Astrocyte of the cerebellum (primary cell): ENCODE results near the gene RTN4.

Source experiments
- DNase-seq: peaks from one replicate; pipeline ENCODE4 v3.0.0-alpha.2; 2011; ENCODE audit warnings: low read depth
- H3K4me3 ChIP-seq: 2 replicates; pipeline ENCODE4 v1.5.1; 2011; ENCODE audit warnings: mild to moderate bottlenecking, low read depth, low read length, moderate library complexity
- in situ Hi-C: cut with HindIII; loops from 2 replicates; pipeline ENCODE4 v1.10.0; 2017; ENCODE audit warnings: low sequenced_read_pairs
- TF ChIP-seq, protein P1 (sequence below): IDR thresholded peaks from 2 replicates; pipeline ENCODE4 v1.5.1; 2012; ENCODE audit warnings: low read length, low read depth, moderate library complexity, mild to moderate bottlenecking; ENCODE audit errors: missing control alignments

Gene RTN4

DNA sequence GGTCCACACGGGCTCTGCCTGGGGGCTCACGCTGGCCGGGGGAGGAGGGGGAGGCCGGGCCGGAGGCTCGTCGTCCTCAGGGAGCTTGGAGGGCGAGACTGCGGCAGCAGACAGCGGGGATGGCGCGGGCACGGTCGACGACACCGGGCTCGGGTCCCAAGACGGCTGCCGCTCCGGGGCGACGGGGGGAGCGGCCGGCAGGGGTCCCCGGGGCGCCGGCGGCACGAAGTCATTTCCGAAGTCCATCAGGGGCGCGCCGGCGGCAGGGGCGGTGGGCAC, 491 bp downstream of the RTN4 start:
- in situ Hi-C loops, result no loop called here
- DNase-seq, result no peak
- TF ChIP-seq, protein P1, sequence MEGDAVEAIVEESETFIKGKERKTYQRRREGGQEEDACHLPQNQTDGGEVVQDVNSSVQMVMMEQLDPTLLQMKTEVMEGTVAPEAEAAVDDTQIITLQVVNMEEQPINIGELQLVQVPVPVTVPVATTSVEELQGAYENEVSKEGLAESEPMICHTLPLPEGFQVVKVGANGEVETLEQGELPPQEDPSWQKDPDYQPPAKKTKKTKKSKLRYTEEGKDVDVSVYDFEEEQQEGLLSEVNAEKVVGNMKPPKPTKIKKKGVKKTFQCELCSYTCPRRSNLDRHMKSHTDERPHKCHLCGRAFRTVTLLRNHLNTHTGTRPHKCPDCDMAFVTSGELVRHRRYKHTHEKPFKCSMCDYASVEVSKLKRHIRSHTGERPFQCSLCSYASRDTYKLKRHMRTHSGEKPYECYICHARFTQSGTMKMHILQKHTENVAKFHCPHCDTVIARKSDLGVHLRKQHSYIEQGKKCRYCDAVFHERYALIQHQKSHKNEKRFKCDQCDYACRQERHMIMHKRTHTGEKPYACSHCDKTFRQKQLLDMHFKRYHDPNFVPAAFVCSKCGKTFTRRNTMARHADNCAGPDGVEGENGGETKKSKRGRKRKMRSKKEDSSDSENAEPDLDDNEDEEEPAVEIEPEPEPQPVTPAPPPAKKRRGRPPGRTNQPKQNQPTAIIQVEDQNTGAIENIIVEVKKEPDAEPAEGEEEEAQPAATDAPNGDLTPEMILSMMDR, result no peak

DNA sequence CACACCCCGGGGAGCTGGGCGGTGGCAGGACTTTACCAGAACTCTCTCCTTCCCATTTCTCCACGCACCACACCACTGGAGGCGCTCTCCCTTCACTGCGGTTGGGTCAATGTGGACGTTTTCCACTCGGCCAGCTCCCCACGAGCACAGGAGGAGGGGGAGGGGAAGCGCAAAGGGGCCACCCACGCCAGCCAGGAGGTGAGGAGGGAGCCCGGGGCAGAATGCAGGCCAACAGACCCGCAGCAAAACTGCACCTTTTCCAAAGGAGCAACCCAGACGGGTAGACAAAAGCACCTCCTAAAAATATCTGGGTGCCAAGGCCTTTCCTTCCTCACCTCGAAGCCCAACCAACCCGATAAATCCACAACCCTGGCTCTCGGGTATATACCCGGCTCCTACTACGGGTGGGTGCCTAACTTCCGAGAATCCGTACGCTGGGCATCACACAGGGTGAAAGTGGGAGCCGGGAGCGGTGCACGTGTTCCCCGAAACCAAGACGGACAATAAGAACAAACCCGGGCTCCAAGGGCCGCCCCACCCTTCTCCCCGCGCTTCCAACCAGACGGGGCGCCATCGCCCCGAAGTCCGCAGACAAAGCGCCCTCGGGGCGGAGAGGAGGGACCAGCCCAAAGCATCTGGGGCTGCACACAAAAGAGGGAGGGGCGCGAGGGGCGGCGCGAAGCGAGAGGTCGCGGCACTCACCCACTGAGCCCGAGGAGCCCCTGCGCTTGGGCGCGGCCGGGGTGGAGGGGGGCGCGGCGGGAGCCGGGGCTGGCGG, 1.0 kb downstream of the RTN4 start:
- DNase-seq, result peak; percentile 61
- TF ChIP-seq, protein P1, result peak; percentile 82
- H3K4me3 ChIP-seq, result peak overlapping the region; percentile 91
- in situ Hi-C loops, result no loop called here

More for the DNA sequence above, 491 bp downstream of the RTN4 start:
- H3K4me3 ChIP-seq, result peak overlapping the region; percentile 91

DNA sequence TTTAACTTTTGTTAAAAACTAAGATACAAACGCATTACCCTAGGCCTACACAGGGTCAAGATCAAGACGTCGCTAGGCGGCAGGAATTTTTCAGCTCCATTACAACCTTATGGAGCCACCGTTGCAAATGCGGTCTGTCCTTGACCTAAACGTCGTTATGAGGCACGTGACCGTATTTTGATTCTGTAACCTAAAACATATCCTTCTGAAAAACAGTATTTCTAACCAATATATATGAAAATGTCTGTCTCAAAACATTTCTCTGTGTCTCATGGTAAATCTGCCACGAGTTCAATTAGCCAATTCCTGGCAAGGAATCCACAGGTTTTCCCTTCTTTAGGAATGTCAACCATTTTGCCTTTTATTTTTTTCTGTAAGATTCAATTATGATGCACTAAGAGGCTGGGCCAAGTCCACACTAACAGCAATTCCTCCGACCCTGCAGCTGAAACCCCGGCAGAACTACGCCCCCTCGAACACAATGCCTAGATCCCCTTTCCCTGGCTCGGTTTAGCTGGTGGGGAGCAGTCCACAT, 1.7 kb downstream of the RTN4 start:
- H3K4me3 ChIP-seq, result peak overlapping the region; percentile 91
- TF ChIP-seq, protein P1, result no peak
- no peak for DNase-seq
- in situ Hi-C loops, result no loop called here

DNA sequence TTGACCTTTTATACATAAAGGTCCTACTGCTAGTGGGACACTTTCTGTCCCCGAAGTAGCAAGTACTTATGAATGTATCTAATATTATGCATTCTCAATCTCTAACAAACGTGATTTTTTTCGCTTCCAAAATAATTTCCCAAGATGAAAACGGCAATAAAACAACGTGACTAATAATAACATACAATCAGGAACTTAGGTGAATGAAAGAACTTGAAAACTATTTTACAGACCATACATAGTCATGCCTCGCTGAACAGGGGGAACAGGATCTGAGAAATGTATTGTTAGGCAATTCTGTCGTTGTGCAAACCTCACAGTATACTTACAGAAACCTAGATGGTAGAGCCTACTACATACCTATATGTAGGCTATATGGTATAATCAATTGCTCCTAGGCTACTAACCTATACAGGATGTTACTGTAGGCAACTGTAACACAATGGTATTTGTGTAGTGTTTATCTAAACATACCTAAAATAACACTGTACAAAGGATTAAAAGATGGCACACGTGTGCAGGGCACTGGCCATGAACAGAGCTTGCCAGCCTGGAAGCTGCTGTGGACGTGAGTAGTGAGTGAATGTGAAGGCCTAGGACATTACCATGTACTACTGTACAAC, 2.5 kb downstream of the RTN4 start:
- in situ Hi-C loops, result no loop called here

DNA sequence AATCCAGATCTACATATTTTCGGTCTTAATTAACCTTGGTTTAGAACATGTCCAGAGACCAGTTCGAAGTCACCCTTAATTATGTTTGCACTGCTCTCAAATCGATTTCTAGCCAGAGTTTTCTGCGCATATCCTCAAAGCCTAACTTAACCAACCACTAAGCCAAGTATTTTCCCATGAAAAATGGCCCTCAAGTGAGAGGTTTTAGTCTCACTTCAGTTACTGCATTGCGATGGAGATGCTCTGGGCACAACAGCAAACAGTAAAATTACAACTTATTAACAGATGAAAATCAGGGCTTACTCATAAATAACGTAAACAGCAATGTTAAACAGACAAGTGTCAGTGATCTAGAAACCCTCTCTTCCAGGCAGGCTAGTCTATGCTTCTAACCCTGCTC, 4.5 kb downstream of the RTN4 start:
- peak overlapping the region; percentile 33 for H3K4me3 ChIP-seq
- TF ChIP-seq, protein P1, result no peak
- in situ Hi-C loops, result no loop called here
- DNase-seq, result no peak

More for the DNA sequence above, 2.5 kb downstream of the RTN4 start:
- TF ChIP-seq, protein P1, result no peak
- no peak for DNase-seq
- peak overlapping the region; percentile 91 for H3K4me3 ChIP-seq

DNA sequence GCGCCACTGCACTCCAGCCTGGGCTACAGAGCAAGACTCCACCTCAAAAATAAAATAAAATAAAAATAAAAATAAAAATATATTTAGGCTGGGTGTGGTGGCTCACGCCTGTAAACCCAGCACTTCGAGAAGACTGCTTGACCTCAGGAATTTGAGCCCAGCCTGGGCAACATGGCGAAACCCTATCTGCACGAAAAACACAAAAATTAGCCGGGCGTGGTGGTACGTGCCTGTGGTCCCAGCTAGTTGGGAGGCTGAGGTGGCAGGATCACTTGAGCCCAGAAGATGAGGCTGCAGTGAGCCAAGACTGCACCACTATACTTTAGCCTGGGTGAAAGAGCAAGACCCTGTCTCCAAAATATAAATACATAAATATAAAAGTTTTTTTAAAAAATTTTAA, 6.4 kb downstream of the RTN4 start:
- in situ Hi-C loops, result no loop called here
- H3K4me3 ChIP-seq, result no peak overlapping the region
- DNase-seq, result no peak
- TF ChIP-seq, protein P1, result no peak
